Suppressor macrophage treated with lipopolysaccharide for 4 hours (primary cell): Measurements from ENCODE around the gene PNPLA7.
"Not testable (repeated sequence)": the region's sequence is repeated elsewhere in the genome, so short reads cannot be mapped to it uniquely, and the experiment has no call there.

Source experiments
- DNase-seq: peaks from one replicate; pipeline ENCODE4 v3.0.0-alpha.2; 2020

PNPLA7 gene

GRCh38 chr9:137550231-137550621 lies at the start of gene PNPLA7:
TSS of gene PNPLA7 (minus strand) at chr9:137550402. CDS start at chr9:137550197, 205 bp downstream.
- DNase-seq: peak; percentile 78

GRCh38 chr9:137598943-137599342 lies 48.7 kb upstream of the PNPLA7 start:
- no peak for DNase-seq

DNA sequence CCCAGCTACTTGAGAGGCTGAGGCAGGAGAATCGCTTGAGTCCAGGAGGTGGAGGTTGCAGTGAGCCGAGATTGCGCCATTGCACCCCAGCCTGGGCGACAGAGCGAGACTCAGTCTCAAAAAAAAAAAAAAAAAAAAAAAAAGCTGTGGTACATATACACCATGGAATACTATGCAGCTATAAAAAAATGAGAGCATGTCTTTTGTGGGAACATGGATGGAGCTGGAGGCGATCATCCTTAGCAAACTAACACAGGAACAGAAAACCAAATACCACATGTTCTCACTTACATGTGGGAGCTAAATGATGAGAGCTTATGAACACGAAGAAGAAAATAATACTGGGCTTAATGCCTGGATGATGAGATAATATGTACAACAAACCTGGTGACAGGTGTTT lies 46.4 kb upstream of the PNPLA7 start:
- DNase-seq: not testable (repeated sequence)

DNA sequence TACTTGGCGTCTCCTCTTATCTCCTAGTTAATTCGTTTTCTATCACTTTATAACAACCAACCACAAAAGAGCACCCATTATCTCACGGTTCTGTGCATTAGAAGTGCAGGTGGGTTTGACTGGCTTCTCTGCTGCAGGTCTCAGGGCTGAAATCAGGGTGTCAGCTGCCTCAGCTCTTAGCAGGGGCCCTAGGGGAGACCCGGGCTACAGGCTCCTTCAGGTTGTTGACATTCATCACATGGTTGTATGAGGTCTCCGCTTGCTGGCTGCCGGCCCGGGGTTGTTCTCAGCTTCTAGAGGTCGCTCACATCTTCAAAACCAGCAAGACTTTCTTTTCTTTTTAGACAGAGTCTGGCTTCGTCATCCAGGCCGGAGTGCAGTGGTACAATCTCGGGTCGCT lies 43.0 kb upstream of the PNPLA7 start:
- DNase-seq: no peak

DNA sequence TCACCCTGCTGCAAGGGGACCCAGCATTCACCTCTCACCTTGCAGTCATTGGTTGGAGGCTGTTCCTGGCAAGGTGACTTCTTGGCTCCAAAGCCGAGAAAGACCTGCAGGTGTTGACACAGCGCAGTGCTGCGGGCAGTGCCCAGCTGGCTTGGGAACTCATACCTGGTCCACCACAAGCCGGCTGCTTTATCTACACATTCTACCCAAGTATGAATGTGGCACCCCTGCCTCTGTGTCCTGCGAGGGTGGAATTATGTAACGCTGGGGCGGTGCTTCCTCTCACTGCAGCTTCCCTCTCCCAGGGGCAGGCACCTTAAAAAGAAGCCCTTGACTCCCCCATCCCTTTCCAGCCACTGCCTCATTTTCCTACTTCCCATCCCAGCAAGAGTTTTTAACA lies 42.6 kb upstream of the PNPLA7 start:
- DNase-seq: no peak

- peak; percentile 98 for DNase-seq
Observed at GRCh38 chr9:137590469-137591383, 40.5 kb upstream of the PNPLA7 start, which contains the start of gene ZMYND19. TSS of gene ZMYND19 (minus strand) at chr9:137590512. CDS start at chr9:137590263, 249 bp downstream.

- DNase-seq: no peak
Observed at GRCh38 chr9:137590123-137590468, 39.9 kb upstream of the PNPLA7 start.

DNA sequence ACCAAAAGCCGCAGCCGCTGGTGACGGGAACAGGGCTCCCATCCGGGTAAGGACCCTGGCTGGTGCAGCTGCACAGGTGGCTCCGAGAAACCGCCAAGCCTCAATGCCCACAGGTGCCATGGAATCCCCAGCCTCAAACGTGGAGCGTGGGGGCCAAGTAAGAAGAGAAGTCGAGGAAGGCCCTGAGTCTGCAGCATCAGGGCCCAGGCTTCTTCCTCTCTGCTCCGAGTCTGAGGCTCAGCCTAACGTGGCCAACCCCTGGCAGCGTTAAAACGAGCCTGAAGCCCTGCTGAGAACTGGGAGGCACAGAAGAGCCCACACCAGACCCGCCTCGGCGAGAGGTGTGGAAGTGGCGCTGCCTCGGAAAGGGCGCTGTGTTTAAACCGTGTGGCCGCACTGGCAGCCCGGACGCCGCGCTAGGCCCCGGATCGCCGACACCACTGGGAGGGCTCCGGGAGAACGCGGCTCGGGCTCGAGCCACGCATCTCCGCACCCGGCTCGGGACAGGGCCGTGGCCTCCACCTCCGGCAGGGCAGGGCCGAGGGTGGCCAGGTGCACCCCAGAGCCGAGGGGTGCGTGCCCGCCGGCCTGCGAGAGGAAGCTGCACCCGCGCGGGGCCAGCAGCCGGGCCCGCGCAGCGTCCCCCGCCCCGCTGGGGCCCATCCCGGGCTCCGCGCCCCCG lies 39.4 kb upstream of the PNPLA7 start:
- DNase-seq: no peak

DNA sequence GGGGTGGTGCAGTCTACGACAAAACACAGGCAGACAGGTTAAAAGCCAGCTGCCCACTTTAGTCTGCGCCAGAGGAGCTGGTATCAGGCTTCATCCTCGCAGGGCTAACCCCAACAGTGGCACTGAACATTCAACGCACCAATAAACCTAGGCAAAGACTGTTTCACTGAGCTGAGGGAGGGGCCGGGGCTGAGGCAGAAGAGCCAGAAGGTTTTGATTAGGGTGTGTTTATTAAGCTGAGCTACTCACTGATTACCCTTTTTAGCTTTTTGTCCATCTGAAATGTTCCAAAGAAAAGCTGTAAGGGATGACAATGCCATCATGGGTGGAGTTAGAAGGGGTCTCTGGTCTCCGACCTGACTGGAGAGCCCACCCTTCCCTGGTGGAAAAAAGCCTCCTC lies 38.7 kb upstream of the PNPLA7 start:
- DNase-seq: no peak

GRCh38 chr9:137588311-137588710 lies 38.1 kb upstream of the PNPLA7 start:
- no peak for DNase-seq

DNA sequence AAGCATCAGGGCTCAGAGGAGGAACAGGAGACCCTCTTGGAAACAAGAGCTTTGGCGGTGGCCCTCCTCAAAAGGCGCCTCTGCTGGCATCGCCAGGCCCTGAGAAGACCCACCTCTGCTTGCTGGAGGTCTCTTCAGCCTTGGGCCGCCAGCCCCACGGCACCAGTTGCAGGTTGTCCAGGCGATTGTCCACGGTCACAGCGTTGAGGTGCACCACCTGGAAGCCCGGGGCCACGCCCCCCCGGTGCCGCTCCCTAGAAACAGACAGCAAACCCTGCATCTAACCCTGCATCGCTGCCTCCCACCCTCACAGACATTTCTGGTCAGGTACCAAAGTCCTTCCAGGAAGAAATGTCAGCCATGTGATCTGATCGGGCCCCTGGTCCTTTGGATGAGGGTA lies 36.7 kb upstream of the PNPLA7 start:
- no peak for DNase-seq

DNA sequence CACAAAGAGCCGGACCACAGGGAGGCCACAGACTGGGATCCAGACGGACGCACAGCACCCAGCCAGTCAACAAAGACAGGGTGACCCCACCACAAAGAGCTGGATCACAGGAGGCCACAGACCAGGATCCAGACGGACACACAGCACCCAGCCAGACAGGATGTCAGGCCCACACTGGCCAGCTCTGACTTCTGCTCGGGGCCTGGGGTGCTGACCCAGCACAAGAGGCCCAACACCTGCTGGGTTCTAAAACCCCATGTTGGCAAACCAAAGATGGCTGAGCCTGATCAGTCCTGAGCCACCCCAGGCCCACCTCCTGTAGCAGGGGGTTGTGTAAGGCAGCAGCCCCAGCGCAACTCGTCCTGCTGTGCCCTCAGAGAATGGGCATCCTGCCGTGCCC lies 33.8 kb upstream of the PNPLA7 start:
- no peak for DNase-seq

- no peak for DNase-seq
Observed at GRCh38 chr9:137583347-137583746, 33.1 kb upstream of the PNPLA7 start.

DNA sequence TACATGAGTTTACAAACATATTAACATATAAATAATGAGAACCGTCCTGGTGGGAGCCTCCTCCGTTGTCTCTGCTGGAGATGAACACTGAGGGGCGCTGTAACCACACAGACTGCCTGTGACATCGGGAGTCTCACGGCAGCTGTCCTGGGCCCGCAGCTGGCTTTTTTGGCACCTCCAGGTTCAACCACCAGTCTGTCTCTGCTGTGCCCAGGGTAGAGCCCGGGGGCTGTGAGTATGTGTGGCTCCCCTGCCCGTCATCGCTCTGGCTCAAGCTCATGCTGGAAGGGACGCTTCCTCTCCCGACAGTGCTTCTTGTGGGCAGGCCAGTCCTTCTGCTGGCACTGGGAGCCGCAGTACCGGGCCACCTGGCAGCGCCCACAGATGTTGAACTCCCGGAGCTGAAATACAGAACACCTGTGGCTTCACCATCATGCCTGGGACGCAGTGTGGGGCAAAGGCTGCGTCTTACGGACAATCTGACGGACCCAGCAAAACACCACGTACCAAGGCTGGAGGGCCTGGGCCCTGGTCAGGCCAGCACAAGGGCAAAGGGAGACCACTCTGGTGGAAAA lies 32.2 kb upstream of the PNPLA7 start:
- DNase-seq: peak; percentile 32

GRCh38 chr9:137581361-137582285 lies 31.4 kb upstream of the PNPLA7 start:
- DNase-seq: no peak

GRCh38 chr9:137580954-137581322 lies 30.7 kb upstream of the PNPLA7 start:
- DNase-seq: no peak

DNA sequence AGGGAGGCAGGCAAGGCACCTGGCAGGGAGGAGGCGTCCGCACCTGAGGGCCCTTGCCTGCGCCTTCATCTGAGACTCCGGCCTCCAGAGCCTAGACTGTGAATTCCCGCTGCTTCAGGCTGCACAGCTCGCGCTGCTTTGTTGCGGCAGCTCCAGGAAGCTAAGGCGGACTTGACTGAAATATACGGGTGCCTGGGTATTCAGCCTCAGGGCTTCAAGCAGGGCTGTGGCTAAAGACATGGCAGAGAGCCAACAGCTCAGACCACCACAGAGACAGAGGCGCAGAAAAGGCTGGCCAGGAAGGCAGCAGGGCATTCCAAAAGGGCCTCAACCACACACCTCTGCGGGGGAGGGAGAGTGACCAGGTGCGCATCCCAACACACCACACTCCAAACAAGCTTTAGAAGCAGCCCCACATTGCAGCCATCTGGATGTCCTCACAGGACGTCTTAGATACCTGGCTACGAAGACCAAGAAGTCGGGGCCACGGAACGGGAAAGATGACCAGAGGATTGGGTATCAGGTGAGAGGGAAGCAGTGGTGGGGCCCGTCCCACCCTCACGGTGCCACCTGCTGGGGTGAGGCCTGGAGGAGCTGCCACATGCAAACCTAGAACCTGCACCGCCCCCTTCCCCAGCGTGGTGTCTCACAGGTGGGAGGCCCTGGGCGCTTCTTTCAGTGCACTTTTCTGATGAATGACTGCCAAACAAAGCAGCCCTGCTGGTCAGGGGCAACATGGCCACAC lies 30.2 kb upstream of the PNPLA7 start:
- no peak for DNase-seq

DNA sequence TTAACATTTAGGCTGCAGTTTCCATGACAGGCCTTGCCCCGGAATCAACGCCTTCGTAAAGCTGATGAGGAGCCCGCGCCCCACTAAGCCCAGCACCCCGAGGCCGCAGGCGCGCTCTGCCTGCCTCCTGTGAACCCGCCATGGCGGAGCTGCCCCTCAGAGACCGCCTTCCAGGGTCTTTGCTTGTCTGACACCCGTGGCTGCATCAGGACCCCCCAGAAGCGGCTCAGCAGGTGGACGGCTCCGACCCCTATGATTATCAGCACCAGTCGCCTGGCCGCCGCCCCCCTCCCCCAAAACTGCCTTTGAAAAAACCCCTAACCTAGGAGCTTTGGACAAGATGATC lies 29.0 kb upstream of the PNPLA7 start:
- DNase-seq: no peak

DNA sequence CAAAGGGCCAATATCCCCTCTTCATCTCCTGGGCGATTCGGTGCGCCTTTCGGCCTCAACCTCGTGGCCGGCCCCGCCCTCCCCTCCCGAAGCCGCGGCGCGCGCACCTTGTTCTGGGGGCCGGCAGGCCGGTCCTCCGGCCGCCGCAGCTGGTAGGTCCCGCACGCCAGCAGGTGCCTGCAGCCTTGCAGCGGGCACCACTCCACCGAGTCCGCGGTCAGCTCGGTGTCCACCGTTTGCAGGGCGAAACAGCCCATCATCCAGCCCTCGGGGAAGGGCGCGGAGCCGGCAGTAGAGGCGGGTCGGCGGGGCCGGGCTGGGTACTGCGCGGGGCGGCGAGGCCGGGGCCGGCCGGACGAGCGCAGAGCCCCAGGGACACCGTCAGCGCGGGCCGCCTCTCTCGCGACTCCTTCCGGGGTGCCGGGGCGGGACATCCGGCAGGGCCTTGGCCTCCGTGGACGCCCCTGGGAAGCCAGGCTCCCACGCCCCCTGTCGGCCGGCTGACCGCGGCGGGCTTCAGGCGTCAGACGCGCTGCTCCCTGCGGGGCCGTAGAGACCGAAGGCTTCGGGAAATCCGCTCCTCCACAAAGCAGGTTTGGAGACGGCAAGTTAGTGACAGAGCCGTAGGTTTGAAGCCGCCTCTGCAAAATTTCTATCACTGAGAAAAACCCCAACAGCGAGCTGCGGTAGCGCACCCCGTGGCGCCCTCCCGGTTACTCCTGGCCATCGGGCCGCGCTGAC lies 28.5 kb upstream of the PNPLA7 start, which contains the start of gene DPH7:
Gene DPH7 (minus strand): TSS at position 408 of the 741 bp plus-strand sequence. CDS start 148 bp downstream, at position 260.
- peak; percentile 99 for DNase-seq

- DNase-seq: no peak
Observed at GRCh38 chr9:137575716-137576411, 25.7 kb upstream of the PNPLA7 start.

DNA sequence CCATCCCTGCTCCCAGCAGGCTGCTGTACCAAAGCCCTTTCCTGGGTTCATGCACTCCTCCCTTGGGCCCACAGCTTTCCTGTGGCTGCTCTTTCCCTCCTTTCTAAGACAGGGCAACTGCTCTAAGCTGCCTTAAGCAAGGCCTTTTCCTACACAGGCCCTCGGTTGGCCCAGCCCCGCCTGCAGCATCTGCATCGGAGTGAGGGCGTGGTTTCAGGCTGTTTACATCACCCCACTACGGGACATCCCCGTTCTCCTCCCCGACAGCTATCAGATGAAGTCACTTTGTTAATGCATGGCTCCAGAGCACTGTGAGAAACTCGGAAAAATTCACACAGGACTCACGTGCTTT lies 25.1 kb upstream of the PNPLA7 start:
- DNase-seq: no peak
